ENCODE results near the gene HERC5.
"Not testable (repeated sequence)": the region's sequence is repeated elsewhere in the genome, so short reads cannot be mapped to it uniquely, and the experiment has no call there.

Gene HERC5

GRCh38 chr4:88443486-88443885, 13.4 kb upstream of the HERC5 start:
- H3K27ac ChIP-seq = no peak overlapping the region
- H3K4me1 ChIP-seq = no peaks in the 10 kb centered on the region
- peaks cover 12 to 19% (median 15%) of the 10 kb centered on the region in 11 experiments for H3K9me3 ChIP-seq (replicated peaks in 1 of 11)
- no peak for TF ChIP-seq Cebpa-rat (IDR thresholded peaks at IDR 0.05)
- no peak overlapping the region for H3K9ac ChIP-seq
- no peak overlapping the region for H3K4me2 ChIP-seq
- no peaks in the 10 kb centered on the region for H4K20me1 ChIP-seq
- peaks cover 7 to 18% (median 12%) of the 10 kb centered on the region in 11 experiments; a peak in 15 of 22 replicates for H3K36me3 ChIP-seq
- H3K4me3 ChIP-seq = no peak overlapping the region
- H3K27me3 ChIP-seq = no peaks in the 10 kb centered on the region

- H3K9ac ChIP-seq = no peak overlapping the region
- no peaks in the 10 kb centered on the region for H3K27me3 ChIP-seq
- TF ChIP-seq Cebpa-rat (IDR thresholded peaks at IDR 0.05) = no peak
- H3K4me3 ChIP-seq = no peak overlapping the region
- H3K4me2 ChIP-seq = no peak overlapping the region
- peaks cover 12 to 19% (median 15%) of the 10 kb centered on the region in 11 experiments for H3K9me3 ChIP-seq (replicated peaks in 1 of 11)
- H3K36me3 ChIP-seq = peaks cover 7 to 17% (median 12%) of the 10 kb centered on the region in 11 experiments; a peak in 15 of 22 replicates
- no peaks in the 10 kb centered on the region for H3K4me1 ChIP-seq
- no peak overlapping the region for H3K27ac ChIP-seq
- H4K20me1 ChIP-seq = no peaks in the 10 kb centered on the region
Observed at GRCh38 chr4:88445252-88445651, 11.7 kb upstream of the HERC5 start.

- Histone ChIP-seq H3K9me3 (replicated peaks in 1 of 11) (peaks cover 12 to 19% (median 15%) of the 10 kb centered on the region in 11 experiments), H3K4me2 (no peak overlapping the region), H3K9ac (no peak overlapping the region), H3K36me3 (peaks cover 7 to 17% (median 12%) of the 10 kb centered on the region in 11 experiments; a peak in 15 of 22 replicates), H3K27ac (no peak overlapping the region), H4K20me1 (no peaks in the 10 kb centered on the region), H3K4me1 (no peaks in the 10 kb centered on the region), H3K27me3 (no peaks in the 10 kb centered on the region), H3K4me3 (no peak overlapping the region)
- no peak for TF ChIP-seq Cebpa-rat (IDR thresholded peaks at IDR 0.05)
Observed at GRCh38 chr4:88446124-88446523, 10.8 kb upstream of the HERC5 start.

DNA sequence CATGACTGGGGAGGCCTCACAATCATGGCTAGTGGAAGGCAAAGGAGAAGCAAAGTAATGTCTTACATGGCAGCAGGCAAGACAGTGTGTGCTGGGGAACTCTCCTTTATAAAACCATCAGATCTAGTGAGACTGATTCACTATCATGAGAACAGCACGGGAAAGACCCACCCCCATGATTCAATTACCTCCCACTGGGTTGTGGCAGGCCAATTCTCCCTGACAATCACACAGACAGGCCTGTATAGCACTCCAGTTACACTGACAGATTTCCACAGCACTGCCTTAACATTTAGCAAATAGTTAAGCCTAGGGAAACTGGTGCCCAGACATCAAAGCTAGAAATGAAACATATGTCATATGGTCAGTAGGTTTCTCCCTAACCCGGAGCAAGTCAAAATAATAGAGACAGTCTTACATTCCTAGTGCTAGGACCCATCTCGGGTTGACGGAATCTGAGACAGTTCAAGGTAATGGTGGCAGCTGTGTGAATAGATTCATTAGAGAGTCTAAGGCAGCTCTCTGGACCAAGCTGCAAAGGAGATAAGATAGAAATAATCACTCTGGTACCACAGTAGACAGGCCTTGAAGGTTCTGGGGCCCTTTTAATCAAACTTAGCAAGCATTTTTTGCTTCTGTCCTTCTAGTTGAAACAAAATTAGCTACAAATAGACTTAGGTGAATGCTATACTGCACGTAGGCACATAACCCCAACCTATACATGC, 9.4 kb upstream of the HERC5 start:
- Histone ChIP-seq H3K9me3 (replicated peaks in 1 of 11) (peaks cover 10 to 17% (median 14%) of the 10 kb centered on the region in 11 experiments), H3K36me3 (peaks cover 4 to 13% (median 8%) of the 10 kb centered on the region in 11 experiments; a peak in 15 of 22 replicates), H3K9ac (no peak overlapping the region), H3K4me1 (no peaks in the 10 kb centered on the region), H3K27ac (no peak overlapping the region), H3K4me3 (no peak overlapping the region), H3K27me3 (no peaks in the 10 kb centered on the region), H4K20me1 (no peaks in the 10 kb centered on the region), H3K4me2 (no peak overlapping the region)
- TF ChIP-seq Cebpa-rat (IDR thresholded peaks at IDR 0.05) = no peak

GRCh38 chr4:88448211-88448765, 8.6 kb upstream of the HERC5 start:
- H3K4me1 ChIP-seq, H3K27ac ChIP-seq, H3K4me3 ChIP-seq, H3K4me2 ChIP-seq, H3K36me3 ChIP-seq, H4K20me1 ChIP-seq, H3K27me3 ChIP-seq, H3K9ac ChIP-seq: not testable (repeated sequence)
- peaks cover 8 to 17% (median 13%) of the 10 kb centered on the region in 11 experiments; a peak in 21 of 22 replicates for H3K9me3 ChIP-seq (replicated peaks in 1 of 11)

DNA sequence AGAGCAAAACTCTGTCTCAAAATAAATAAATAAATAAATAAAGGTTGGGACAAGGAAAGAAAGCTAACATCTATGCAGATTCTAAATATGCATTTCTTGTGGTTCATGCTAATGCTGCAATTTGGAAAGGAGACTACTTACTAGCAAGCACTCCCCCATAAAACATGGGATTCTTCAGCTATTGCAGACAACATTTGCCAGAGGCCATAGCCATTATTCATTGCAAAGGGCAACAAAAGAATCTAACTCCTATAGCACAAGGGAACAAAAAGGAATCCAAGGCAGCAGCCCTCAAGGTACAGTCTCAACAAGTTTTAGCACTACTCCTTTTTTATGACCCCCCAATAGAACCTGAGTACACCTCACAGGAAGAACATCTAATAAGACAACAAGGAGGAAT, 8.0 kb upstream of the HERC5 start:
- Histone ChIP-seq H3K27ac (no peak overlapping the region), H3K36me3 (no peaks in the 10 kb centered on the region; a peak in 1 of 22 replicates), H3K4me3 (no peak overlapping the region), H3K4me2 (no peak overlapping the region), H3K27me3 (no peaks in the 10 kb centered on the region), H3K9me3 (replicated peaks in 1 of 11) (peaks cover 5 to 15% (median 11%) of the 10 kb centered on the region in 11 experiments; a peak in 19 of 22 replicates), H4K20me1 (no peaks in the 10 kb centered on the region), H3K4me1 (no peaks in the 10 kb centered on the region), H3K9ac (no peak overlapping the region)
- no peak for TF ChIP-seq Cebpa-rat (IDR thresholded peaks at IDR 0.05)

DNA sequence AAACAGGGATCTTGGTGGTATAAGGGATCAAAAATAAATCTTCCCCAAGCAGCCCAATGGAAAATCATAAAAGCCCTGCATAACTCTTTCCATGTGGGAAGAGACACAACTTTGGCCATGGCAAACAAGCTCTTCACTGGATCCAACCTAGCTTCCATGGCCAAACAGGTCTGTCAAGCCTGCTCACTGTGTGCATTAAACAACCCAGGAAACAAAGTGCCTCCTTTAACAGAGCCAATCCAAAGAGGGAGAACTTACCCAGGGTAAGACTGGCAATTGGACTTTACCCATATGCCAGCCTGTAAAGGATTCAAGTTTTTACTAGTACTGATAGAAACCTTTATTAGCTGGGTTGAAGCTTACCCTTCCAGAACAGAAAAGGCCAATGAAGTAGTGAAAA, 7.6 kb upstream of the HERC5 start:
- Histone ChIP-seq H3K27me3 (no peaks in the 10 kb centered on the region), H3K9ac (no peak overlapping the region), H3K4me2 (no peak overlapping the region), H3K36me3 (no peaks in the 10 kb centered on the region), H3K4me1 (no peaks in the 10 kb centered on the region), H3K4me3 (no peak overlapping the region), H3K27ac (no peak overlapping the region), H4K20me1 (no peaks in the 10 kb centered on the region), H3K9me3 (replicated peaks in 1 of 11) (peaks cover 5 to 15% (median 9%) of the 10 kb centered on the region in 11 experiments; a peak in 19 of 22 replicates)
- TF ChIP-seq Cebpa-rat (IDR thresholded peaks at IDR 0.05) = no peak

GRCh38 chr4:88451205-88451604, 5.7 kb upstream of the HERC5 start:
- no peaks in the 10 kb centered on the region for H3K27me3 ChIP-seq
- H3K27ac ChIP-seq = no peak overlapping the region
- no peak overlapping the region for H3K4me2 ChIP-seq
- H3K9ac ChIP-seq = no peak overlapping the region
- H4K20me1 ChIP-seq = no peaks in the 10 kb centered on the region
- H3K4me1 ChIP-seq = peaks cover 10 to 18% (median 14%) of the 10 kb centered on the region in 10 experiments; a peak in 18 of 20 replicates
- H3K9me3 ChIP-seq (replicated peaks in 1 of 11) = peaks cover 5 to 15% (median 9%) of the 10 kb centered on the region in 11 experiments; a peak in 19 of 22 replicates
- H3K36me3 ChIP-seq = no peaks in the 10 kb centered on the region
- H3K4me3 ChIP-seq = no peak overlapping the region
- TF ChIP-seq Cebpa-rat (IDR thresholded peaks at IDR 0.05) = no peak

- peaks cover 5 to 15% (median 9%) of the 10 kb centered on the region in 11 experiments; a peak in 19 of 22 replicates for H3K9me3 ChIP-seq (replicated peaks in 1 of 11)
- no peak overlapping the region for H3K4me3 ChIP-seq
- H3K4me1 ChIP-seq = peaks cover 10 to 25% (median 21%) of the 10 kb centered on the region in 10 experiments; a peak in 19 of 20 replicates
- H3K9ac ChIP-seq = no peak overlapping the region
- no peak overlapping the region for H3K4me2 ChIP-seq
- TF ChIP-seq Cebpa-rat (IDR thresholded peaks at IDR 0.05) = no peak
- no peaks in the 10 kb centered on the region for H3K36me3 ChIP-seq
- peaks cover 10 to 15% (median 12%) of the 10 kb centered on the region in 11 experiments for H3K27me3 ChIP-seq
- no peak overlapping the region for H3K27ac ChIP-seq
- H4K20me1 ChIP-seq = no peaks in the 10 kb centered on the region
Observed at GRCh38 chr4:88452912-88453311, 4.0 kb upstream of the HERC5 start.
